ENCODE data around the gene NDUFS3. TPM values are rescaled to one million over a fixed set of nuclear protein-coding genes. Genes with fewer than 3 reads are reported as not detected.

NDUFS3 gene
- 10 to 100 TPM; 80.2 to 99.2 TPM for total RNA-seq

DNA sequence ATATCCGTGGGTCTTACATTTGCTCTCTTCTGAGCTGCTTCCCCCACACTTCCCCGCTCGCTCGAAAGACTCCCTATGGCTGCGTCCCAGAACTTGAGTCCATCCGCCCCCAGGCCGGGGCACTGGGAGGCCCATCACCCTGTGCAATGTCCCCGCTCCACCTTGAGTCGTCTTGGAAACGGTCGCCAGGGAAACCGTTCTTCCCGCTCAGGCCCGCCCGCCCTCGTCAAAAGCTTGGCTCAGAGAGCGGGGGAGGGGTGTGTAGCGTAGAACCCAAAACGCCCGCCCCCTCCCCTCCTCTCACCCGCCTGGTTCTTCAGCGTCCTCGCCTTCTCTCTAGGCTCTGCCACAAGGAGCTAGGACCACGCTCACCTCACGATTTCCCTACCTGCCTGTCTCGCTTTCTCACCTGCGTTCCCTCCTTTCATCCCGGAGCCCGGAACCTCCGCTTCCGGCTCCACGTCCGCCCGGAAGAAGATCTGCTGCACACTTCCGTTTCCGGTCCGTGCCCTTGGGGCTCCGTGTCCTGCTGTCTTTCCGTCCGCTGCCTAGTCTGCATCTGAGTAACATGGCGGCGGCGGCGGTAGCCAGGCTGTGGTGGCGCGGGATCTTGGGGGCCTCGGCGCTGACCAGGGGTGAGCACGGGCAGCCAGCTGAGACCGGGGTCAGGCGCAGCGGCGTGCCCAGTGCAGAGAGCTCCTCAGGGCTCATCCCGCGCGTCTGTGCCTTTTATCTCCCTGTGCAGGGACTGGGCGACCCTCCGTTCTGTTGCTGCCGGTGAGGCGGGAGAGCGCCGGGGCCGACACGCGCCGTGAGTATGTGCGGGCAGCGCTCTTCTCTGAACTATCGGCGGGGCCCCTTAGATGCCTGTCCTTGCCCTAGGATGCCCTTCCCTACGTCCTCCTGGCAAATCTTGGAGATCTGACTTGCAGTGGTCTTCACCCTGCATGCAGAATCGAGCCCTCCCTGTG is at the start of gene NDUFS3, which contains the start of gene KBTBD4:
Gene NDUFS3, plus strand, starts transcription at position 551 of the 971 bp plus-strand sequence. Its CDS starts 18 bp downstream, at position 569.
Gene KBTBD4, minus strand, starts transcription at position 447 of the 971 bp plus-strand sequence. Its CDS starts 19 bp downstream, at position 428.

GRCh38 chr11:47552566-47553405 is 26.1 kb upstream of the NDUFS3 start, which contains the start of gene CELF1:
Gene CELF1, minus strand, starts transcription at chr11:47553132. Its CDS starts 53,609 bp downstream, at chr11:47499523.

DNA sequence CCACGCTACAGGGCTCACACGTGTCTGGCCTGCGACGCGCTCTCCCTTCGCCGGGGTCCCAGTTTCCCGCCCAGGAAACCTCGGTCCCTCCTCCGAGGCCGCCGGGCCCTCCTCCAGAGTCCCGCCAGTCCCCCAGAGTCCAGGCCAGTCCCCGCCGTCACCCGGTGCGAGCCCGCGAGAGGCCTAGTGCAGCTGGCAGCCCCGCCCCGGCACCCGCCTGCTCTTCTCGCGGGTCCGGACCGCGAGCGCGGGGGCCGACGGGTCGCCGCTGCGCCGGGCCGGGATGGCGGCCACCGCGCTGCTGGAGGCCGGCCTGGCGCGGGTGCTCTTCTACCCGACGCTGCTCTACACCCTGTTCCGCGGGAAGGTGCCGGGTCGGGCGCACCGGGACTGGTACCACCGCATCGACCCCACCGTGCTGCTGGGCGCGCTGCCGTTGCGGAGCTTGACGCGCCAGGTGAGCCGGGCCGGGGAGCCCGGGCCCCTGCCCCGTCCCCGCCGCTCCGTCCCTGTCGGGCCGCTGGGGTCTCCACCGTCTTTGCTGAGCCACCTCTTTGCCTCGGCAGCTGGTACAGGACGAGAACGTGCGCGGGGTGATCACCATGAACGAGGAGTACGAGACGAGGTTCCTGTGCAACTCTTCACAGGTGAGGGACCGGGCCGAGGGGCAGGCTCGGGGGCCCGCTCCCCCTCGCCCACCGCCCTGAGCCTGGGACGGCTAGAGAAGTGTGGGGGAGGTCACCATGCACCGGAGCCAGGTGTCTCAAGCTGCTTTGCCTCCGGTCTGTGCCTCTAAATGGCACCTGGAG is 13.3 kb upstream of the NDUFS3 start, which contains the start of gene PTPMT1:
Gene PTPMT1, plus strand, starts transcription at position 260 of the 809 bp plus-strand sequence. Its CDS starts 24 bp downstream, at position 284.

GRCh38 chr11:47586098-47586855 is 7.4 kb downstream of the NDUFS3 start, which contains the start of gene FAM180B:
Gene FAM180B, plus strand, starts transcription at chr11:47586678. Its CDS starts 91 bp downstream, at chr11:47586769.

GRCh38 chr11:47593934-47594855 is 15.3 kb downstream of the NDUFS3 start, which contains the start of gene C1QTNF4:
Gene C1QTNF4, minus strand, starts transcription at chr11:47594411. Its CDS starts 3,601 bp downstream, at chr11:47590810.

Small RNA genes lying within 50 kb of the gene (small RNA-seq; reads per million reads assigned to genes)
- gene RN7SL652P (0 to 0.06 reads per million in 2 donors), gene RNU5E-10P (0 to 0.04 reads per million in 2 donors)

Other genes starting within 250 kb of the NDUFS3 start
- gene MYBPC3, start 226.4 kb upstream of the NDUFS3 start, total RNA-seq = not detected
- not detected for gene SPI1, start 200.5 kb upstream of the NDUFS3 start, total RNA-seq
- 10 to 100 TPM; 40.6 to 48.2 TPM for gene SLC39A13, start 170.5 kb upstream of the NDUFS3 start, total RNA-seq
- gene PSMC3, start 152.6 kb upstream of the NDUFS3 start, total RNA-seq = 100 to 1,000 TPM; 133 to 208 TPM
- not detected for gene RAPSN, start 129.9 kb upstream of the NDUFS3 start, total RNA-seq
- 100 to 1,000 TPM in 1 of 2 donors, 10 to 100 TPM in 1; 67.1 to 102 TPM for gene CELF1, start 25.9 kb upstream of the NDUFS3 start, total RNA-seq
- gene PTPMT1, start 13.5 kb upstream of the NDUFS3 start, total RNA-seq = 10 to 100 TPM; 74.3 to 78.3 TPM
- gene KBTBD4, start 104 bp upstream of the NDUFS3 start, total RNA-seq = 10 to 100 TPM; 19.3 to 21.0 TPM
- not detected for gene FAM180B, start 7.6 kb downstream of the NDUFS3 start, total RNA-seq
- gene C1QTNF4, start 15.3 kb downstream of the NDUFS3 start, total RNA-seq = under 1 TPM; under 0.01 to 0.33 TPM
- 10 to 100 TPM; 85.7 to 94.6 TPM for gene MTCH2, start 63.5 kb downstream of the NDUFS3 start, total RNA-seq
- 10 to 100 TPM in 1 of 2 donors, 1 to 10 TPM in 1; 2.0 to 11.0 TPM for gene AGBL2, start 136.3 kb downstream of the NDUFS3 start, total RNA-seq
- gene FNBP4, start 188.3 kb downstream of the NDUFS3 start, total RNA-seq = 10 to 100 TPM; 81.6 to 83.6 TPM